HL-60 (cell line): ENCODE results near the gene GPER1.

Source experiments
- POLR2AphosphoS5 ChIP-seq: IDR thresholded peaks from 2 replicates; pipeline ENCODE4 v1.6.1; 2012; ENCODE audit warnings: low read depth
- TF ChIP-seq, protein P1 (sequence below): IDR thresholded peaks from one replicate; pipeline ENCODE4 v1.5.1; 2011; ENCODE audit warnings: low read length, control low read depth, inconsistent platforms; ENCODE audit not compliant: insufficient read depth

DNA sequence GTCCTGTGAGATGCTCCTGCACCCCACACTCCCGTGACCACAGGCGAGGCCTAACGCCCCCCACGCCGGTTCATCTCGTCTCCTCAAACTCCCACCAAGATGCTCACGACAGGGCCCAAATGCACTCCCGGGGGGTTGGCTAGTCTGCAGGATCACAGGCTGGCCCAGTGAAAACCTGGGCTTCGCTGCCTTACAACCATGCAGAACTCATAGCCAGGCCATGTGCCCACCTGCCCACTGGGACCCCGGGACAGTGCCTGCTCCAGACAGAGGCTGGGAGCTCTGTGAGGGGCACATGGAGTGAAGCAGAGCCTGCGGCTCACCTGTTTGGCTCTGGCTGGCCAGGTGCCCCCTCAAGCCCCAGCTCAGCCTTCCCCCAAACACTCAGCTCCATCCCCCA, 9.4 kb upstream of the GPER1 start:
- TF ChIP-seq, protein P1, sequence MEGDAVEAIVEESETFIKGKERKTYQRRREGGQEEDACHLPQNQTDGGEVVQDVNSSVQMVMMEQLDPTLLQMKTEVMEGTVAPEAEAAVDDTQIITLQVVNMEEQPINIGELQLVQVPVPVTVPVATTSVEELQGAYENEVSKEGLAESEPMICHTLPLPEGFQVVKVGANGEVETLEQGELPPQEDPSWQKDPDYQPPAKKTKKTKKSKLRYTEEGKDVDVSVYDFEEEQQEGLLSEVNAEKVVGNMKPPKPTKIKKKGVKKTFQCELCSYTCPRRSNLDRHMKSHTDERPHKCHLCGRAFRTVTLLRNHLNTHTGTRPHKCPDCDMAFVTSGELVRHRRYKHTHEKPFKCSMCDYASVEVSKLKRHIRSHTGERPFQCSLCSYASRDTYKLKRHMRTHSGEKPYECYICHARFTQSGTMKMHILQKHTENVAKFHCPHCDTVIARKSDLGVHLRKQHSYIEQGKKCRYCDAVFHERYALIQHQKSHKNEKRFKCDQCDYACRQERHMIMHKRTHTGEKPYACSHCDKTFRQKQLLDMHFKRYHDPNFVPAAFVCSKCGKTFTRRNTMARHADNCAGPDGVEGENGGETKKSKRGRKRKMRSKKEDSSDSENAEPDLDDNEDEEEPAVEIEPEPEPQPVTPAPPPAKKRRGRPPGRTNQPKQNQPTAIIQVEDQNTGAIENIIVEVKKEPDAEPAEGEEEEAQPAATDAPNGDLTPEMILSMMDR: no peak
- TF ChIP-seq POLR2AphosphoS5: no peak
